RWPE2 (cell line): ENCODE data around the gene PER2.
A peak's percentile ranks its signal among the peaks of the same experiment; 100 is the strongest.

ENCODE experiments used
- ATAC-seq: fragments of 200-7000 bp; cut with Tn5 transposase; 3 replicates; pipeline ENCODE4 v1.9.1; 2021; ENCODE audit warnings: low read depth
- DNase-seq: peaks from one replicate; pipeline ENCODE4 v3.0.0-alpha.2; 2020; ENCODE audit warnings: low spot score
- H3K27ac ChIP-seq: fragments of 450-650 bp; 2 replicates; pipeline ENCODE4 v1.5.1; 2017; ENCODE audit warnings: mild to moderate bottlenecking; ENCODE audit not compliant: poor library complexity, severe bottlenecking
- H3K27me3 ChIP-seq: fragments of 250-450 bp; sonication (Bioruptor Pico); 2 replicates; pipeline ENCODE4 v1.5.1; 2021; ENCODE audit warnings: mild to moderate bottlenecking, moderate library complexity; ENCODE audit not compliant: insufficient read depth, poor library complexity, severe bottlenecking
- H3K36me3 ChIP-seq: fragments of 250-450 bp; sonication (Bioruptor Pico); 2 replicates; pipeline ENCODE4 v1.5.1; 2020; ENCODE audit warnings: low read depth, mild to moderate bottlenecking, moderate library complexity
- H3K4me1 ChIP-seq: fragments of 250-450 bp; sonication (Bioruptor Pico); 2 replicates; pipeline ENCODE4 v1.5.1; 2021; ENCODE audit warnings: mild to moderate bottlenecking, moderate library complexity; ENCODE audit not compliant: insufficient read depth, poor library complexity, severe bottlenecking
- H3K4me3 ChIP-seq: fragments of 250-450 bp; sonication (Bioruptor Pico); 2 replicates; pipeline ENCODE4 v1.5.1; 2021; ENCODE audit warnings: mild to moderate bottlenecking, moderate library complexity; ENCODE audit not compliant: severe bottlenecking
- H3K9me3 ChIP-seq: fragments of 250-450 bp; sonication (Bioruptor Pico); 2 replicates; pipeline ENCODE4 v1.5.1; 2021; ENCODE audit warnings: mild to moderate bottlenecking, moderate library complexity; ENCODE audit not compliant: severe bottlenecking
- TF ChIP-seq, protein P1 (sequence below): fragments of 450-650 bp; IDR thresholded peaks from one replicate; pipeline ENCODE4 v1.5.1; 2017; ENCODE audit warnings: mild to moderate bottlenecking, moderate library complexity; ENCODE audit not compliant: poor library complexity, severe bottlenecking

Gene PER2

GRCh38 chr2:238203973-238204683, 84.3 kb downstream of the PER2 start:
- H3K36me3 ChIP-seq = peaks cover 16% of the 10 kb centered on the region; the same call in 1 of the 2 replicates
- ATAC-seq = no peak
- H3K9me3 ChIP-seq = no peaks in the 10 kb centered on the region
- no peak for DNase-seq
- peaks cover 10% of the 10 kb centered on the region for H3K4me1 ChIP-seq
- TF ChIP-seq, protein P1, sequence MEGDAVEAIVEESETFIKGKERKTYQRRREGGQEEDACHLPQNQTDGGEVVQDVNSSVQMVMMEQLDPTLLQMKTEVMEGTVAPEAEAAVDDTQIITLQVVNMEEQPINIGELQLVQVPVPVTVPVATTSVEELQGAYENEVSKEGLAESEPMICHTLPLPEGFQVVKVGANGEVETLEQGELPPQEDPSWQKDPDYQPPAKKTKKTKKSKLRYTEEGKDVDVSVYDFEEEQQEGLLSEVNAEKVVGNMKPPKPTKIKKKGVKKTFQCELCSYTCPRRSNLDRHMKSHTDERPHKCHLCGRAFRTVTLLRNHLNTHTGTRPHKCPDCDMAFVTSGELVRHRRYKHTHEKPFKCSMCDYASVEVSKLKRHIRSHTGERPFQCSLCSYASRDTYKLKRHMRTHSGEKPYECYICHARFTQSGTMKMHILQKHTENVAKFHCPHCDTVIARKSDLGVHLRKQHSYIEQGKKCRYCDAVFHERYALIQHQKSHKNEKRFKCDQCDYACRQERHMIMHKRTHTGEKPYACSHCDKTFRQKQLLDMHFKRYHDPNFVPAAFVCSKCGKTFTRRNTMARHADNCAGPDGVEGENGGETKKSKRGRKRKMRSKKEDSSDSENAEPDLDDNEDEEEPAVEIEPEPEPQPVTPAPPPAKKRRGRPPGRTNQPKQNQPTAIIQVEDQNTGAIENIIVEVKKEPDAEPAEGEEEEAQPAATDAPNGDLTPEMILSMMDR = no peak
- peak overlapping the region; percentile 99 for H3K4me3 ChIP-seq
- H3K27ac ChIP-seq = peak overlapping the region; percentile 62
- no peaks in the 10 kb centered on the region for H3K27me3 ChIP-seq

- ATAC-seq (peak; percentile 97), DNase-seq (peak; percentile 82)
- H3K4me3 ChIP-seq = peak within 1 kb of the TSS; percentile 99
- TF ChIP-seq, protein P1 = no peak
- H3K27ac ChIP-seq = peak within 1 kb of the TSS; percentile 62
- no peaks in the 10 kb centered on the region for H3K9me3 ChIP-seq
- peaks cover 10% of the 10 kb centered on the region for H3K4me1 ChIP-seq
- no peaks in the 10 kb centered on the region for H3K27me3 ChIP-seq
- peaks cover 18% of the 10 kb centered on the region; the same call in 1 of the 2 replicates for H3K36me3 ChIP-seq
These were observed 85.1 kb downstream of the PER2 start, which contains the start of gene ILKAP for GRCh38 chr2:238203094-238203972. Gene ILKAP (minus strand): TSS chr2:238203695. CDS start chr2:238203553, 142 bp downstream.

DNA sequence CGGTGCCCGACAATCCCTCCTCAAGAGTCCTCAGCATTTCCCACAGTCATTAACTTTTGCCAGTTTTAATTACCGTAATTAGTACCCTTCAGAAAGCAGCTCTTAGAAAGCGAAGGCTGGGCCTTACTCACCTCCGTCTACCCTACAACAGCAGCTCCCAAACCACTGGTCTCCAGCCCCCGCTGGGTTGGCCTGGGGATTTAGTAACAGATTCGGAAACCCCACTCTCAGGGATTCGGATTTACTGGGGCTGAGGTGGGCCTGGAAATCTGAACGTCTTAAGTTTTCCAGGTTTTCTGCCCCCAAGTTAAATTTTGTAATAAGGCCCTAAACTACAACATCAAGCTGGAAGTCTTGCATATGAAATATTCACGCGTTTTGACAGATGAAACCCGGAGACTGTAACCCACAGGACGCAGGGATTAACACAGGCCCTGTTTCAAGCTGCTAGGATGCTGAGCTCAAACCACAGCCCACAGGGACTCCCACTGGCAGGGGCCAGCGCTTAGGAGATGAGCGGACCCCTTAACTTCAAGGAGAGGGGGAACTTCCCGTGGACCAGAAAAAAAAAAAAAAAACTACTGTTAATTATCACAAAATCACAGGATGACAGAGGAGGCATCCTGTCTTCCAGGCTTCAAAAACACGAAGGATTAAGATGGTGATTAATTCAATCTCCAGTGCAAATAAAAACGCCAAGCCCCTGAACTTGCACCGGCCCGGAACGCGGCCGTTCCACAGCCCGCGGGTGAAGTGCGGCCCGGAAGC, 85.9 kb downstream of the PER2 start:
- no peaks in the 10 kb centered on the region for H3K9me3 ChIP-seq
- DNase-seq (no peak), ATAC-seq (no peak)
- peaks cover 10% of the 10 kb centered on the region for H3K4me1 ChIP-seq
- TF ChIP-seq, protein P1 = no peak
- peak overlapping the region; percentile 62 for H3K27ac ChIP-seq
- no peaks in the 10 kb centered on the region for H3K27me3 ChIP-seq
- peaks cover 18% of the 10 kb centered on the region; the same call in 1 of the 2 replicates for H3K36me3 ChIP-seq
- H3K4me3 ChIP-seq = peak overlapping the region; percentile 99
